ENCODE results near the gene ITGB8.

DNA sequence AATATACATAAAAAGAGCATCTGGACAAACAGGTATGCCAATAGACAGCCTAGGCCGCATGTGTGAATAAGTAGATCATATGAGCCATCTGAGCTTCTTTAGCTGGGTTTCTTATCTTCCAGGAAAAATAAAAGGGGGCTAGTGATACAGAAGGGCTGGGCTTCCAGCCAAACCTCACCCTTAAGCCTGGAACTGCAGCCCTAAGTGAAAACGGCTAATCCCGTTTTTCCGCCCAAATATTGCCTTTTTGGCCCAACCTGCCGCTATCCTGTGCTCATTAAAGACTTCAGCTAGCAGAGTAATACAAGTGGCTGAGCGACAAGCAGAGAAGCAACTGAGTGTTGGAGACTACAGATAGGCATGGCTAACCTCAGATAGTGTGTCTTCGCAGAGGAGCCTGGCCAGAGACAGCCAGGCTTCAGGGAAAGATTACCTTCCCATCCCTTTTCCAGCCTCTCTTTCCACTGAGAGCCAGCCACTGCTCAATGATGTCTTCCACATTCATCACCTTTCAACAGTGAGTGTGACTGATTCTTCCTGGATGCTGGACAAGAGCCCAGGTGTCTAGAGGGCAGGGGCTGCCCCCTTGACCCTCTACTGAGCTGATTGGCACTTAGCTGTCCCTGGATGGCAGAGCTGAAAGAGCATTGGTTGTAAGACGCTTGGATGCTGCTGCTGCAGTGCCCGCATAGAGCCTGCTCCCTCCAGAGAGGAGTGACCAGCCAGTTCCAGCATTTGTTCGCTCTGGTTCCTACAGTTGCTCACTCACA, 108.9 kb downstream of the ITGB8 start:
- TF ChIP-seq POLR2AphosphoS5 (IDR thresholded peaks at IDR 0.05; ENCODE audit: borderline replicate concordance, low read depth, low read length) (no peak), EZH2 (IDR thresholded peaks at IDR 0.05) (no peak), FOXP2 (optimal IDR thresholded peaks at IDR 0.05; ENCODE audit: control extremely low read depth, extremely low read length, insufficient read depth) (no peak)

Data from SK-N-MC (cell line).